Suprapubic skin (tissue), 4 donors: Measurements from ENCODE around the gene SLC38A10. TPM values are rescaled to one million over a fixed set of nuclear protein-coding genes. Genes with fewer than 3 reads are reported as not detected.

ENCODE experiments used
- DNase-seq, 2 donors: peaks; one replicate each; pipeline ENCODE4 v3.0.0-alpha.2; 2019; ENCODE audit warnings: low spot score in 2 of 2
- H3K27ac ChIP-seq: fragments of 200-600 bp; sonication (generic); one replicate; pipeline ENCODE4 v1.5.1; 2019
- H3K27me3 ChIP-seq: fragments of 200-600 bp; sonication (generic); one replicate; pipeline ENCODE4 v1.5.1; 2019
- H3K36me3 ChIP-seq: fragments of 200-600 bp; sonication (generic); one replicate; pipeline ENCODE4 v1.5.1; 2019
- H3K4me1 ChIP-seq: fragments of 200-600 bp; sonication (generic); one replicate; pipeline ENCODE4 v1.5.1; 2019
- H3K4me3 ChIP-seq: fragments of 200-600 bp; sonication (generic); one replicate; pipeline ENCODE4 v1.5.1; 2019; ENCODE audit warnings: mild to moderate bottlenecking
- H3K9me3 ChIP-seq: fragments of 200-600 bp; sonication (generic); one replicate; pipeline ENCODE4 v1.5.1; 2019
- EP300 ChIP-seq: sonication (generic); formaldehyde crosslinking; IDR thresholded peaks from one replicate; pipeline ENCODE4 v1.6.1; 2017; ENCODE audit warnings: antibody characterized with exemption
- POLR2A ChIP-seq, 2 donors: fragments of 450-650 bp; IDR thresholded peaks; one replicate each; pipeline ENCODE4 v1.6.1; 2017; ENCODE audit warnings: antibody characterized with exemption in 2 of 2, mild to moderate bottlenecking in 2 of 2, moderate library complexity in 2 of 2
- POLR2AphosphoS5 ChIP-seq, 3 donors: sonication (generic); formaldehyde crosslinking; IDR thresholded peaks; one replicate each; pipeline ENCODE4 v1.6.1; 2017; ENCODE audit warnings: antibody characterized with exemption in 3 of 3
- WGBS: methylation state at CpG from one replicate; pipeline ENCODE4 v1.1.5; 2018; 5-methylcytosine and 5-hydroxymethylcytosine counted together
- total RNA-seq, 4 donors: library from RNA; depleted of rRNA; stranded (reverse); fragments of >200 nt; gene quantifications; one replicate each; pipeline ENCODE4 v1.1.0, GENCODE V29; 2016
- TF ChIP-seq, protein P1 (sequence below), 2 donors: fragments of 200-600 bp in 1 of 2; fragments of 450-650 bp in 1 of 2; sonication (generic) in 1 of 2; IDR thresholded peaks; one replicate each; pipeline ENCODE4 v1.5.1; 2016 to 2019; ENCODE audit warnings: antibody characterized with exemption in 2 of 2, mild to moderate bottlenecking in 1 of 2, moderate library complexity in 1 of 2

Gene SLC38A10
- total RNA-seq, 4 donors from 2014 or later = 48.5 to 84.9 (median 69.4) TPM

DNA sequence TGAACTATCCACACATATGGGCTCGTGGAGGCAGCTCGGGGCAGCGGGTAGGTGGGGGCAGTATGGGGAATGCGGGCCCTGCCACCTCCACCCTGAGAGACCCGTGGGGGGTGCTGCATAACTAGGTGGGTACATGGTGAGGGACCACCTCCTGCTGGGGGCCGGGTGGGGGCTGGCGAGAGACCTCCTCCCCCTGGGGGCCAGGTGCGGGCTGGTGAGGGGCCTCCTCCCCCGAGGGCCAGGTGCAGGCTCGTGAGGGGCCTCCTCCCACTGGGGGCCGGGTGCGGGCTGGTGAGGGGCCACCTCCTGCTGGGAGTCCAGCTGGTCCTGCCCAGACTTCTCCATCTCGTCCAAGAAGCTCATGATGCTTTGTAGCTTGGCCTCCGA, 97.7 kb downstream of the SLC38A10 start:
- H3K4me3 ChIP-seq = no peak overlapping the region
- H3K9me3 ChIP-seq = no peaks in the 10 kb centered on the region
- no peaks in the 10 kb centered on the region for H3K27me3 ChIP-seq
- TF ChIP-seq, protein P1, sequence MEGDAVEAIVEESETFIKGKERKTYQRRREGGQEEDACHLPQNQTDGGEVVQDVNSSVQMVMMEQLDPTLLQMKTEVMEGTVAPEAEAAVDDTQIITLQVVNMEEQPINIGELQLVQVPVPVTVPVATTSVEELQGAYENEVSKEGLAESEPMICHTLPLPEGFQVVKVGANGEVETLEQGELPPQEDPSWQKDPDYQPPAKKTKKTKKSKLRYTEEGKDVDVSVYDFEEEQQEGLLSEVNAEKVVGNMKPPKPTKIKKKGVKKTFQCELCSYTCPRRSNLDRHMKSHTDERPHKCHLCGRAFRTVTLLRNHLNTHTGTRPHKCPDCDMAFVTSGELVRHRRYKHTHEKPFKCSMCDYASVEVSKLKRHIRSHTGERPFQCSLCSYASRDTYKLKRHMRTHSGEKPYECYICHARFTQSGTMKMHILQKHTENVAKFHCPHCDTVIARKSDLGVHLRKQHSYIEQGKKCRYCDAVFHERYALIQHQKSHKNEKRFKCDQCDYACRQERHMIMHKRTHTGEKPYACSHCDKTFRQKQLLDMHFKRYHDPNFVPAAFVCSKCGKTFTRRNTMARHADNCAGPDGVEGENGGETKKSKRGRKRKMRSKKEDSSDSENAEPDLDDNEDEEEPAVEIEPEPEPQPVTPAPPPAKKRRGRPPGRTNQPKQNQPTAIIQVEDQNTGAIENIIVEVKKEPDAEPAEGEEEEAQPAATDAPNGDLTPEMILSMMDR (IDR thresholded peaks at IDR 0.05) = no peak
- TF ChIP-seq POLR2A (IDR thresholded peaks at IDR 0.05) = no peak
- no peak for TF ChIP-seq EP300
- TF ChIP-seq POLR2AphosphoS5 (IDR thresholded peaks at IDR 0.05) = no peak
- DNase-seq = no peak
- no peaks in the 10 kb centered on the region for H3K4me1 ChIP-seq
- WGBS = no CpG with 5 or more reads among the region's 14 CpGs
- H3K27ac ChIP-seq = no peak overlapping the region
- peaks cover 19% of the 10 kb centered on the region for H3K36me3 ChIP-seq

DNA sequence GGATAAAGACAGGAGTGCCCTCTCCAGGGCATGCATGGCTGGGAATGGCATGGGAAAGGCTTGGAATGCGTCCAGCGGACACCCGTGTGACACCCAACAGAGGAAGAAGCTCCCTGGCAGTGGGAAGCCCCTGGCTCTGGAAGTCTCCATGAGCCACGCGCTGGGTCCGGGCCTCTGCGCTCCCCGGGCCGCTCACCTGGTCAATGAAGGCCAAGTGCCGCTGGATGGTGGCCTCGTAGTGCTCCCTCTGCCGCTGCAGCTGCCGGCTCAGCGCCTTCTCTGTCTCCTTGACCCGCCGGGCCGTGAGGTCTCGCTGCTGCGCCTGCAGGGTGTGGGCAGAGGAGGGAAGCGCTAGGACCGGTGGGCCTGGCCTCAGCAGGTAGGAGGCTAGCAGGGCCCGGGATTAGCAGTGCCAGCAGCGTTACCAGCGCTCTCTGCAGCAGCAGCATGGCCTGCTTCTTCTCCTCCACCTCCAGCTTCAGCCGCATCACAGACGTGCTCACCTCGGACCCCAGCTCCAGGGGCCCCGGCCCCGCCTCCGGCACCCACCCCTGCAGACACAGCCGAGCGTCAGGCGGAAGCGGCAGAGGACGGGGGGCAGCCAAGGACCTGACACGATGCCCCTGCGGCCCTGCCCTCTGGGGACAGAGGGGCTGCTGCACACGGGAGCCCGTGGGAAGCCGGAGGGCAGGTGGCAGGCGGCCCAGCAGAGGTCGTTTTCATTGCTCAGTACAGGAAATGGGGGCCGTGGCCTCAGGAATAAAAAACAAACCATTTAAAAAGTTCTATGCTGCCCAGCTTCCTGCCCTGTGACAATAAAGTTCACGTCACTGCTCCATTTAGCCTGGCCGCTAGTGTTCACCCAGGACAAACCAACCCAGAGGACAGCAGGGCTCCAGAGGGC, 98.3 kb downstream of the SLC38A10 start:
- DNase-seq = no peak
- WGBS = 91% methylated on average over 4 of the region's 45 CpGs
- Histone ChIP-seq H3K4me3 (no peak overlapping the region), H3K36me3 (peaks cover 19% of the 10 kb centered on the region), H3K4me1 (no peaks in the 10 kb centered on the region), H3K27me3 (no peaks in the 10 kb centered on the region), H3K27ac (no peak overlapping the region), H3K9me3 (no peaks in the 10 kb centered on the region)
- TF ChIP-seq POLR2A (IDR thresholded peaks at IDR 0.05) = no peak
- no peak for TF ChIP-seq POLR2AphosphoS5 (IDR thresholded peaks at IDR 0.05)
- TF ChIP-seq EP300 = no peak
- TF ChIP-seq, protein P1 (IDR thresholded peaks at IDR 0.05) = no peak

DNA sequence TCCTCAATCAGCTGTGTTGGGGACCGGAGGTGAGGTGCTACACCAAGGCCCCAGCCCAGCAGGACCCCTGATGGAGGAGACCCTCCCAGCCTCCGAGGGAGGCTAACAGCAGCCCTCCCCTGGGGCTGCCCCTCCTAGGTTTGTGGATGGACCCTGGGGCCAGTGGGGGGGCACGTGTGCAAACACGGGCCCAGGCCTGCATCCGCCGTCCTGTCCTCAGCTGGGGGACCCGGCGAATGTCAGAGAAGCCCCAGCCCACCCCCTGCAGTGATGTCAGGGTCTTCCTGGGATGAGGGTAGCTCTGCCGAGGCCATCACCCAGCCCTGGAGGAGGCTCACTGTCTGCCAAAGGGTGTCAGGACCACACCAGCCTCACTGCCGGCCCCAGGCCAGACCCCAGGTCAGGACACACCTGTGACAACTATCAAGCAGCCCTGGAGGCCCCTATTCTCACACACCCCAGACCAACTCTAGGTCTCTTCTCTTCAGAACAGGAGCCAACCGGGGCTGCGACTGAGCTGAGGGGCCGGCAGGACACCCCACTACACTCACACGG, 99.1 kb downstream of the SLC38A10 start:
- Histone ChIP-seq H3K4me1 (no peaks in the 10 kb centered on the region), H3K36me3 (peaks cover 19% of the 10 kb centered on the region), H3K27ac (no peak overlapping the region), H3K4me3 (no peak overlapping the region), H3K27me3 (no peaks in the 10 kb centered on the region), H3K9me3 (no peaks in the 10 kb centered on the region)
- TF ChIP-seq POLR2AphosphoS5 (IDR thresholded peaks at IDR 0.05) (no peak), EP300 (no peak), POLR2A (IDR thresholded peaks at IDR 0.05) (no peak)
- TF ChIP-seq, protein P1 (IDR thresholded peaks at IDR 0.05) = no peak
- DNase-seq = no peak
- 80% methylated on average over 1 of the region's 14 CpGs for WGBS

Other genes starting within 250 kb of the SLC38A10 start
- gene PVALEF, start 129.8 kb downstream of the SLC38A10 start, total RNA-seq = not detected
- 1 to 10 TPM in 2 of 4 donors, under 1 TPM in 2; 0.64 to 2.8 (median 1.1) TPM for gene AATK, start 129.1 kb downstream of the SLC38A10 start, total RNA-seq
- 1 to 10 TPM; 4.2 to 9.5 (median 8.0) TPM for gene CEP131, start 72.3 kb downstream of the SLC38A10 start, total RNA-seq
- 10 to 100 TPM; 43.0 to 94.5 (median 55.3) TPM for gene TEPSIN, start 56.3 kb downstream of the SLC38A10 start, total RNA-seq
- 10 to 100 TPM; 17.8 to 39.4 (median 25.9) TPM for gene NDUFAF8, start 56.0 kb downstream of the SLC38A10 start, total RNA-seq
- gene BAHCC1, start 100.2 kb upstream of the SLC38A10 start, total RNA-seq = 10 to 100 TPM in 2 of 4 donors, 1 to 10 TPM in 2; 4.5 to 19.3 (median 12.2) TPM
- 1,000 to 10,000 TPM; 2,659 to 6,485 (median 4,163) TPM for gene ACTG1, start 217.5 kb upstream of the SLC38A10 start, total RNA-seq
- 1 to 10 TPM in 3 of 4 donors, under 1 TPM in 1; 0.52 to 4.7 (median 3.3) TPM for gene FSCN2, start 233.1 kb upstream of the SLC38A10 start, total RNA-seq